Mucosa of gallbladder (tissue), 1 donor: ENCODE measurements around the gene SEH1L. TPM values are rescaled to one million over a fixed set of nuclear protein-coding genes. Genes with fewer than 3 reads are reported as not detected.
"Not testable (repeated sequence)": the region's sequence is repeated elsewhere in the genome, so short reads cannot be mapped to it uniquely, and the experiment has no call there.

Experiments used
- DNase-seq: peaks from one replicate; pipeline ENCODE4 v3.0.0-alpha.2; 2020; ENCODE audit warnings: low spot score
- total RNA-seq: library from RNA; stranded (reverse); gene quantifications from one replicate; pipeline ENCODE4 v1.2.1, GENCODE V29; 2021
- donor health status: DM: no; HTN: no; CAD: no.

The SEH1L gene
- total RNA-seq, 1 donor from 2014 or later, result 25.5 TPM

DNA sequence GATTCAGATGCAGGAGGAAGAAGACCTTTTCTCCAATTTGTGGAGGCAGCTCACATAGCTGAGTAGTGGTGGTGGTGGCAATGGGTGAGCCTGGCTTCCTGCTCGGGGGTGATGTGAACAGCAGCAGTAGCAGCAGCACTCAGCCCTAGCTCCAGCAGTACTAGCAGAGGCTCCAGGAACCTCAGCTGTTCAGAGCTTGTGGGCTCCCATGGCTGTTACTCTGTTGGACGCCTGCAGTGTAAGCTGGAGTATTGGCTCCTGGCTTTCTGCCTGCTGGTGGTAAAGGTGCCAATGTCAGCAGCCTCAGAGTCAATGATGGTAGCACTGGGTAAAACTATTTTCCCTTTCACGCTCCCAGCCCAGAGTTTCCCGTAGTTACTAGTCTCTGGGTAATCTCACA lies 3.1 kb upstream of the SEH1L start:
- DNase-seq, result peak; percentile 71

DNA sequence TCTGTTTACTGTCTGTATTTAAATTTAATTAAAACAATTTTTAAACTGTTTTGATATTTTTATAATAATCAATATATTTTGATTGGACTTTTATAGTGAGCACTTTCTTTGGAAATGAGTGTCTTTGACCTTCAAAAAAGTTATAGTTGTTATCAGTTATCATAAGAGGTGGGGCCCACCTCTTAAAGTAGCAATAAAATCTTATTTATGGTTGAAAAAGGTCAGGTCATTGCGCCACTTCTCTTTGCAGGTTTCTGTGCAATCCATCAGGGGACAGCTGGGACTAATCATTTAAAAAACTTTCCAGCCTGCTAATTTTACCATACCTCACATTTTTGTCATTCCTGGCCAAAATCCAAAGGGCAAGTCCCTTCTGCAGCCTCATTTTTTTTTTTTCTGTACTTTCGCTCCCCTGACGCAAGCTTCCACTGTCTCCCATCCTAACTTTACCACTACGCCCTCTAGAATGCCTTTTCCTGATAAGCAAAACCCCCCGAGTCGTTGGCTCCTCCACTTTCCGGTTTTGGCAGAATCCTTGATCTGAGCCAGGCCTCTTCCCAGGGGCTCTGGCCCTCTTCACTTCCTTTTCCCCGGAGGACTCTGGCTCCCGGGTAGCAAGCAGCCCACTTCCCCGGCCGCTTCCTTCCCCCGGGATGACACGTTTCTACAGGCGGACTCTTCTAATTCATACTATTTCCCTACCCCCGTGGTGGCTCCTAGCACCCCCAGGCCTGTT lies 1.1 kb upstream of the SEH1L start:
- peak; percentile 18 for DNase-seq

DNA sequence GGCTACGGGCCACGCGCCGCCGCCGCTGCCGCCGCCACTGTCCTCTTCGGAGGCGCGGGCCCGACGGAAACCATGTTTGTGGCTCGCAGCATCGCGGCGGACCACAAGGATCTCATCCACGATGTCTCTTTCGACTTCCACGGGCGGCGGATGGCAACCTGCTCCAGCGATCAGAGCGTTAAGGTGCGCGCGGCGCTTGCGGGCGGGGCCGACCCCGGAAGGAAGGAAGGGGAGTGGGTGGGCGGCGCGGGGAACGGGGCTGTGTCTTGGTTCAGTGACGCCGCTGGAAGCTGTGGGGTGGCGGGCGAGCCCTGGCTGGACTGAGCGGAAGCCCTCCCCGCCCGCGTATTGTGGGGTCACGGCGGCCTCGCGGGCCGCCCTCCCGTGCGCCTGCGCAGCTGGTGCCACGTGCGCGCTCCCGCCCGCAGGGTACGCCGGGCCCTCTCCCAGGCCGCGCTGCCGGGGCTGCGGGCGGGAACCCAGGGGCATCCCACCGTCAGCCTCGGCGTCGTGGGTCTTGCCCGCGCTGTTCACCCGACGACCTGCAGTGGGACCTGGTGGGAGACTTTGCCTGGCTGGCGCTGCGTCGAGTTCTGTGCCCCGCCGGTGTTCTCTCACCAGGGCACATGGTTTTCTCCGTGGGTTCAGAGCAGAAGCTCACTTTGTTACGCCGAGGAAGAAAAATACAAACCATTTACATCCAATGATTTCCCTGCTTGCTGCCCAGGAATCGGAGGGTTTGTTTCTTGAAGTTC lies 416 bp downstream of the SEH1L start:
- peak; percentile 96 for DNase-seq

DNA sequence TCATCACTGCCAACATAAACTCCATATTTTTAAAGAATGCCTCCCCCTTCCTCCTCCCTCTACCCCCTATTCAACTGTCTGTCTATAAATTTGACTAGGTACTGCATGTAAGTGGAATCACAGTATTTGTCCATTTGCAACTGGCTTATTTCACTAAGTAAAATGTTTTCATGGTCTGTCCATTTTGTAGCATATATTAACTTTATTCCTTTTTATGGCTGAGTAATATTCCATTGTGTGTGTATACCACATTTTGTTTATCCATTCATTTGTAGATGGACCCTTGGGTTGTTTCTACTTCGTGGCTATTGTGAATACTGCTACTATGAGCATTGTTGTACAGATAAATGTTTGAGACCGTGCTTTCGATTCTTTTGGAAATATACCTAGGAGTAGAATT lies 10.7 kb downstream of the SEH1L start:
- no peak for DNase-seq

DNA sequence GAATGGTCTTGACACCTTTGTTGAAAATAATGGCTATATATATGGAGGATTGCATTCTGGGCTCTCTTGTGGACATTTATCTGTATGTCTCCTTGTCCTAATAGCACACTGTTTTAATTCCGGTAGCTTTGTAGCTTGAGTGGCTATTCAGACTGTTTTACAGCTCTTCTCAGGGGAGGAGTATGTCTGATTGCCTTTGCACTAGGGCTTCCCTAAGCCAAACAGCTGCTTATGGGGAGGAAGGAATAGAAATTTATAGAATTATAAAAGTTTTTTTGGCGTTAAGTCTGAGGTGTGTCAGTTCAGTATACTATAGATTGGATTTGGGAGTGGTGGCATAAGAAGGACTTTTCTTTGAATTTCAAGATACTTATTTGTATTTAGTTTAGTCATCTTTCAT lies 12.6 kb downstream of the SEH1L start:
- DNase-seq, result no peak

DNA sequence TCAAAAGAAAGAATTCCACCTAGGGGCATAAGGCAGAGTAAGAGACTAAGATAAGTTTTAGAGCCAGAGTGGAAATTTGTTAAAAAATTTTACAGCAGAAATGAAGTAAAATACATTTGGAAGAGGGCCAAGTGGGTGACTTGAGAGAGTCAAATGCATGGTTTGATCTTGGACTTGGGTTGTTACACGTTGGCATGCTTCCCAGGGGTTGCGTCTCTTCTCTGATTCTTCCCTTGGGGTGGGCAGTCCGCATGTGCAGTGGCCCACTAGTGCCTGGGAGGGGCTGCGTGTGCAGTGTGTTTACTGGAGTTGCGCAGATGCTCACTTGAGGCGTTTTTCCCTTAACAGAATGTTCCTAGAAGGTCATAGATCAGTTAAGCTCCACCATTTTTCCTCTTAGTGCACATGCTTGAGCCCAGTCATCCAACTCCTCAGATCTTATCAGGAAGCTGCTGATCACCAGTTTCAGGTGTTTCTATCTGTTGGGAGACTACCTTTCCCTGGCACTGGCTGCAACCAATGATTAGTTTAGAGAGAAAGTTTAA lies 13.1 kb downstream of the SEH1L start:
- no peak for DNase-seq

DNA sequence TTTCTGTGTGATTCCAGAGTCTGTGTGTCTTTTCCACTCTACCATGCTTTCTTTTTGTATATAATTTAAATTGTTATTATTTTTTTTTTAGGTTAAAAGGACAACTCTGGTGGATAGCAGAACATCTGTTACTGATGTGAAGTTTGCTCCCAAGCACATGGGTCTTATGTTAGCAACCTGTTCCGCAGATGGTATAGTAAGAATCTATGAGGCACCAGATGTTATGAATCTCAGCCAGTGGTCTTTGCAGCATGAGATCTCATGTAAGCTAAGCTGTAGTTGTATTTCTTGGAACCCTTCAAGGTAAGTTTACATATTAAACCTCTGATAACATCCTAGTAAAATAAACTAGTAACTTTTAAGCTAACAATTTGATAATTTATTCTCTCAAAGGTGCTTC lies 15.3 kb downstream of the SEH1L start:
- no peak for DNase-seq

DNA sequence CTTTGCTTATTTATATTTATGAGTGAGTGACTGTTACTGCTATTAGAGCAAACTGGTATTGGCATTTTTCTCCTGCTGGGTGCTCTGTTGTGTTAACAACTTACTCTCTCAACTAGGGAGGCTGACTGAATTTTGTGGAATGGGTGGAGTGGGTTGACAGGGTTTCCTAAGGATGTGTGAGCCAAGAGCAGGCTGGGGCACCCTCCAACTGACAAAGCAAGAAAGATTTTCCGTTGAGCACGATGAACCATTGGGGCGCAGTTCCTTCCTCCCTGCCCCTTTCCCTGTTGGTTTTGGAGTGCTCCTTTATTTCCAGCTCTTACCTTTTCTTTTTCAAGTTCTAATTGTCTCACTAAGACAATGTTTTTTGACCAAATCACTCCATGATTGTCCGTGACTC lies 20.3 kb downstream of the SEH1L start:
- no peak for DNase-seq

DNA sequence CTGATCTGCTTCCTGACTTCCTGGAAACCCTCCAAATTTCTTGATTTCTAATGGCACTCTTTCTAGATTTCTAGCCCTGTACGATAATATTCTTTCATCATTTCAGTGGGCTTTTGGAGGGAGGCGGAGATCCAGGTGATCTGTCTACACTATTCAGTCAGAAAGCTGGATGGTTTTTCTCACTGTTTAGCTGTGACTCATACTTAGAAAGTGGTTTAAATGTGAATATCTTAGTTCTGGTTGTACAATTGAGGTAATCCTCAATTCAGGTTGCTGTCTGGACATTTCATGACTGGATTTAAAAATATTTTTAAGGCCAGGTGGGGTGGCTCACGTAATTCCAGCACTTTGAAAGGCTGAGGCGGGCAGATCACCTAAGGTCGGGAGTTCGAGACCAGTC lies 20.8 kb downstream of the SEH1L start:
- no peak for DNase-seq

DNA sequence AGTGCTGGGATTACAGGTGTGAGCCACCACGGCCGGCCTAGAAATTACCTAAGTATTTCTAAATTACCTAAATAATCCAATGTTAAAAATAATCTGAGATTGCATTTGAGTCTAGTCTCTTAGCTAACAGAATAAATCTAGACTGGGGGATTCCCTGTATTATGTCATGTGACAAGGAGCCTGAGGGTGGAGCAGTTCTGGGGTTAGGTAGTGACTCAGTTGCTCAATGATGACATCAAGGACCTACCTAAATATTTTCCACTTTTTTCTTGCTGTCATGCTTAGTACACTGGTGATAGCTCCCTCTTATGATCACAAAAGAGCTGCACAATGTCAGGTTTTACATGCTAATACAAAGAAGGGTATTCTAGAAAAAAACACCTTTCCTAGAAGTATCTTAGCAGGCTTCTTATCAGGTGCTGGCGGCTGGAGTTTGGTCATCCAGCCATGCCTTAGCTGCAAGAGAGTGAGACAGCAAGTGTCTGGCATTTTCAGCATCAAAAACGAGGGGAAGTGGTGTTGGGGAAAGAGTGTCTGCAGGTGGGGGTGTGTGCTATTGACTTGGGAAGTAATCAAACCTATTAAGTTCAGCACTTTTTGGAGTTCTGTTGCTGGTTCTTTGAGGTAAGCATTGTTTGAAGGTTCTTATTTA lies 25.9 kb downstream of the SEH1L start:
- no peak for DNase-seq

DNA sequence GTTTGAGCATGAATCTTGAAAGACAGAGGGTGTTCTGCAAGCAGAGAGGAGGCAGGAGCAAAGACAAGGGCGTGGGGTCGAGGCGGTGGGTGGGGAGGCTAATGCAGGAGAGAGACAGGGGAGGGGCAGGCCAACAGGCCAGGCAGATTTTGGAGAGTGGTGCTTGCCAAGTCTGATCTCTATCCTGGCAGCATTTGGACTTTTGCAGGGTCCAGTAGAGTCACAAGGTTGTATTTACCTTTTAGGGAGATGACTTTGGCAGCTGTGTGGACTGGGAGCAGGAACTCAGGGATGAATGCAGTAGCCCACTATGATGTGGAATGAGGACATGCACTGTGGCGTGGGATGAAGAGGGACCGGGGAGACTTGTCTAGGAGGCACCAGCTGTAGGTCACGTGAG lies 27.7 kb downstream of the SEH1L start:
- no peak for DNase-seq

DNA sequence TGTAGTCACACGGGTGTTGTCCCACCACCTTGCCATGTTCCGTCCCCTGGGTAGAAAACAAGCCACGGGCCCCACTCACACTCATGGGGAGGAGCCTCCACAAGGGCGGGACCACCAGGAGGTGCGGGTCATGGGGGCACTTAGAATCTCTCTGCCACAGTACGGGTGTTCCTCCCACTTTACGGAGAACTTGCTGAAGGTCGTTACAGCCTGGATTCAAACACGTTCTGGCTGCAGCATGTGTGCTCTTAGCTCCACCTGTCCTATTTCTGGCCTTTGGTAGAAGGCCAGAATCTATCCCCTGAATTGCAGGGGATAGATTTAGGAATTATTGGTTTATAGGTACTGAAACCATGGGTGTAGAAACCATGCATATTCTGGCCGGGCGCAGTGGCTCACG lies 28.5 kb downstream of the SEH1L start:
- no peak for DNase-seq

DNA sequence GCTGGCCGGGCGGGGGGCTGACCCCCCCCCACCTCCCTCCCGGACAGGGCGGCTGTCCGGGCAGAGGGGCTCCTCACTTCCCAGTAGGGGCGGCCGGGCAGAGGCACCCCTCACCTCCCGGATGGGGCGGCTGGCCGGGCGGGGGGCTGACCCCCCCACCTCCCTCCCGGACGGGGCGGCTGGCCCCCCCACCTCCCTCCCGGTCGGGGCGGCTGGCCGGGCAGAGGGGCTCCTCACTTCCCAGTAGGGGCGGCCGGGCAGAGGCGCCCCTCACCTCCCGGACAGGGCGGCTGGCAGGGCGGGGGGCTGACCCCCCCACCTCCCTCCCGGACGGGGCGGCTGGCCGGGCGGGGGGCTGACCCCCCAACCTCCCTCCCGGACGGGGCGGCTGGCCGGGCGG lies 32.3 kb downstream of the SEH1L start:
- DNase-seq, result not testable (repeated sequence)

DNA sequence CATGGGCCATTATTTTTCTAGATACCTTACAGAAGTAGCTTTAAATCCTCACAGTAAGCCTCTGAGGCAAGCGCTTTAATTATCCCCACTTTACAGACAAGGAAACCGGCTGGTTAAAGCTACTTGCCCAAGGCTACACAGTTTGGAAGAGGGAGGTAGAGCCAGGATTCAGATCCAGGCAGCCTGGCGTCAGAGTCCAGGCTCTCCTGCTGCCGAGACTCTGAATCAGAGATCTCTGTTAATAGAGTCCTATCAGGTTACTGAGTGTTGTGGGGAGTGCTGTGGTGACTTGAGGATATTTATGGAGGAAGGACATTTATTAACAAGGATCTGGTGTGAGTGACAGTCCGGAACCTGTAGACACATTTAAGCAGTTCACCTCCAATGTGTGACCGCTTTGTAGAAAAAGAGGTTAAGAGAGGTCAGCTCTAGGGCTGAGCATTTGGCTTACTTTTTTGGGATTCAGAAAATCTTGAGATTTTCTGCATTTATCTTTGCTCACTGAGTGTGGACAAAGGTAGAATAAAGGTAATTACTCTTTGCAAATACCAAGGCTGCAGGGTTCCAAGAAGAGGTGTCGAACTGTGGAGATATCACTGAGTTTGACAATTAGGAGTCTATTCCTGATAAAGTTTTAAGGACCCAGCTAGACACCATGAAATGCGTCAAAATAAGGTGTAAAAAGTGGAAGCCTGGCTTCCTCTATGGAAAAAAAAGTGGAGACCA lies 41.7 kb downstream of the SEH1L start:
- no peak for DNase-seq

DNA sequence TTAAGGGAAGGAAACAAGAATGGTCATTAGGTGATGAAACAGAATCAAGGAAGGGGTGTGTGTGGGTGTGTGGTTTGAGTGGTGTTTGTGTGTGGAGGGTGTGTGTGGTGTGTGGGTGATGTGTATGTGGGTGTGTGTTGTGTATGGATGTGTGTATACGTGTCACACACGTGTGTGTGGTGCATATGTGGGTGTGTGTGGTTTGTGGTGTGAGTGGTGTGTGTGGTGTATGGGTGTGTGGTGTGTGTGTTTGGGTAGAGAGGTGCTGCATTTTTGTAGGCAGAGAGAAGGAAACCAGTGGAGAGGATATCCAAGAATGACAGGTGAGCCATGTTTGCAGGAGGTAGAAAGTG lies 42.3 kb downstream of the SEH1L start:
- DNase-seq, result no peak

DNA sequence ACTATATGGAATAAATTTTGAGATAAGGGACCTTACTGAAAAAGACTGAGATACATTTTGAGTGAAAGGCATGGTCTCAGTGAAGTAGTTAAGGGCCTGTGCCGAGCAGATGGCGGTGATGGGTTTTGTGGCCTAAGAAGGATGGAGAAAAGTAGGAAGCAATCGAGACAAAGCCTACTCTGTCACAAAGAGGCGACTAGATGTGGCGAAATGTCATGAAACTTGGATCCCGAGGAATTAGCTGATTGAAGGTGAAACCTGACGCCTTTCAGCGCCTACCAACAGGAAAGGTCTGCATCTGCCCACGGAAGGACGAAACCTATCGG lies 42.8 kb downstream of the SEH1L start:
- DNase-seq, result no peak

DNA sequence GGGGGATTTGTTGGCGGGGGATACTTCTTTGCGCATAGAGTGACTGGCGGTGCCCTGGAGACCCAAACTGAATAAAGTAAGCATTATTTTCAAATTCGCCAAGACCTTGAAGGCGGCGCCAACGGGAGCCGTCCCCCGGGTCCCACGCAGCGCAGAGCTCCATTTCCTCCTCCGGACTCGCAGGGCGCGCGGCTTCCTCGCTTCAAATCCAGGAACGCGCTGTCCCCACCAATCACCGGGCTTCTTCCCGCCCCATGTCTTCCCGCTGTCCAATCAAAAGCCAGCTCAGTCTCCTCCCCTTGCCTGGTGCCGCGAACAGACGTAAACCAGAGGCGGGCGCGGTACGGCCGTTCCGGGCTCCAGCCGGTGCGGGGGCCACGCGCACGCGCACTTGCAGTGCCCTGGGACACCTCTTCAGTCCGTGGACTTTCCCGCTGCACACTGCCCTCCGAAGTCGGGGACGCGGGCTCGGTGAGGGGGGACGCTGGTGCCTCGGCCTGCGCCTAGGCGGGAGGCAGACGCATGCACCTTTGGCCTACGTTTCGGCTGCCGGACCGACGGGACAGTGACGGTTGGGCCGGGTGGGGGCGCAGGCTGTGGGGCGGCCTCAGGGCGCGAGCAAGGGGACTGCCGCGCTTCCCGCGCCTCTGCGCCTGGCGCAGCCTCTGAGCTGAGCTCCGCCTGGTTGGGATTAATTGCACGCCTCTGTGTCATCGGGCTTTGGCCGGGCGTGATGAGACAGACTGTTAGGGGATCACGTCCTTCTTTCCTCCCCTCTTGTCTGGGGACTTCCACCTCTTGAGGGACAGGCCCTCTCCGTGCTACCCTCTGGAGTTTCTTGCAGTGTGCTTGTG lies 43.4 kb downstream of the SEH1L start, which contains the start of gene CEP192:
CEP192 (plus strand) TSS at position 396 of the 854 bp plus-strand sequence. CDS start 8,063 bp downstream, outside the sequence.
- peak; percentile 99 for DNase-seq

DNA sequence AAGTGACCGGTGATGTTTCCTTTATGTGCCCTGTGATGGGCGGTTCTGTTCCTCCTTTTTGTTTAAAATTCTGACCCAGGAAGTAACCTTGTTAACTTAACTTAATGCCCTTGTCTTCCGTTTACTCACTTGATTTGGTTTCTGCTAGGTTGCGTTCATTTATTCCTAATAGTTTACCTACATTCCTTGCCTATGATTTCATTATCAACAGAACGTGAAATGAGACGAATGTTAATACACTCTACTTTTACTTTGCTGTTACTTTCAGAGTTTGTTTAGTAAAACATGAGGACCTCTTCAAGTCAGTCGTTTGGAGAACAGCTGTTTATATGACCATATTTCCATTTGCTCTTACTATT lies 44.0 kb downstream of the SEH1L start:
- no peak for DNase-seq

DNA sequence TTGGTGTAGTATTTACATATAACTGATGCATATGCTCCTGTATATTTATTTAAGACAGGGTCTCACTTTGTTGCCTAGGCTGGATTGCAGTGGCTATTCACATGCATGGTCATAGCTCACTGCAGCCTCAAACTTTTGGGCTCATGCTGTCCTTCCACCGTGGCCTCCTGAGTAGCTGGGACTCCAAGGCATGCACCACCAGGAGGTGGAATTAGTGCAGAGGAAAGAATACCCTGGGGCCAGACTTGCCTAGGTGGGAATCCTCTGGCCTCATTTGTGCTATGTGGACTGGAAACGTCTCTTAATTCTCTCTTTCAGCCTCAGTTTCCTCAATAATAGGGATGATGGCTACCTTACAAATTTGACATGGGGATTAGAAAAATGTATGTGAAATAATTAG lies 45.6 kb downstream of the SEH1L start:
- DNase-seq, result no peak

DNA sequence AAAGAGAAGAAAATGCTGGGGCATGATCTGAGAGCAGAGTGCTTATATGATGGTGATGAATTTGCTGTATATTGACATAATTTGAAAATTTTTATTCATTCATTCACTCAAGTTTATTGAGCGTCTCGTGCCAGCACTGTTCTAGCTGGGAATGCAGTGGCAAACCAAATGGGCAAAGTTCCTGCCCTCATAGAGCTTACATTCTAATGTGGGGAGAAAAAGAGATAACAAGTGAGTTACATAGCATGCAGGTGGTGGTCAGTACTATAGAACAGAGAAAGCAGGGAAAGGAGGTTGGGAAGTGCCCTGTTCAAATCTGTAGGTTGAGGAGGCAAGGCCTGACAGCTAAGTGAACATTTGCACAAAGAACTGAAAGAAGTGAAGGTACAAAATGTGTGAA lies 47.6 kb downstream of the SEH1L start:
- no peak for DNase-seq

DNA sequence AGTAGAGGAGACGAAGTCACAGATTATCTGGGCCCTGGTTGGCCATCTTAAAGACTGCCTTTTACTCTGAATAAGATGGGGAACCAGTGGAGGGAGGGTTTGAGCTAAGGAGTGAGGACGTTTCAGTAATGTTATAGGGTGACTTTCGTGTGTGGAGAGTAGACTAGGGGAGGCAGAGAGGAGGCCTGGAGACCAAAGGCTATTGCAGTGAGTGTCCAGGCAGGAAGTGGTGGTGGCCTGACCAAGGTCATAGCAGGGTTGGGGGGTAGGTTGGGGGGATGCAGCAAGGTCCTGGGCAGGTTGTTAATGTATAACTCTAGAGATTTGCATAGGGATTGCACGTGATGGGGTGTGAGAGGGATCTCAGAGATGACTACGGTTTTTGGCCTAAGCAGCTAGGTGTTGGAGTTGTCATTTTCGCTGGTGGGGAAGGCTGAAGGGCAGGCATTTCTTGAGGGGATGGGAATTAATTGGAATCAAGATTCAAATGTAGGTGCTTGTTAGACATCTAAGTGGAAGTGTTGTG lies 48.2 kb downstream of the SEH1L start:
- DNase-seq, result no peak
